ENCODE results near the gene APBB1IP.
"Not testable (repeated sequence)": the region's sequence is repeated elsewhere in the genome, so short reads cannot be mapped to it uniquely, and the experiment has no call there.

The APBB1IP gene

GRCh38 chr10:26441491-26442214, 3.5 kb downstream of the APBB1IP start:
- peak; percentile 94 for DNase-seq (ENCODE audit: low read depth)

DNA sequence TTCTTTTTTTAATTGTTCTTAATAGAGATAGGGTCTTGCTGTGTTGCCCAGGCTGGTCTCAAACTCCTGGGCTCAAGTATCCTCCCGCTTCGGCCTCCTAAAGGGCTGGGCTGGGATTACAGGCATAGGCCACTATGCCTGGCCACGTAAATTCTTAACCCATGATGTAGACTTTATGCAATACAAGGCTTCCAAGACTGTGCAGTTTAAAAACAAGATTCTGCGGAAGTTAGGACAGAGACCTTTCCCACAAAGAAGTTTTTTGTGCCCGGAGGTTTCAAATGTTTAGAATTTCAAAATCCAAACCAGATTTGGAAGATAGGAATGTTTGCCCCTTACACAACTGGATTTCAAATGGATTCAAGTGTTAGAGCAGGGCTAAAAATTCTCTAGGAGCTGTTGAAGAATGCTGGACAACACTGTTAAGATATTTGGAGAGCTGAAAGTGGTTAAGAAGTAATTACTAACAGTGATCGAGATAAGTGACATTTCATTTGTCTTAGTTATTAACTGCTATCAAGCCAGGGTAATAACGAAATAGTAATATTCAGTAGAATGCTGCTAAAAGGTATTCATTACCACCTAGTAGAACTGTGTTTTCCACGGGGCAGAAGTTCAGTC, 7.4 kb downstream of the APBB1IP start:
- DNase-seq (ENCODE audit: low read depth): peak; percentile 29

DNA sequence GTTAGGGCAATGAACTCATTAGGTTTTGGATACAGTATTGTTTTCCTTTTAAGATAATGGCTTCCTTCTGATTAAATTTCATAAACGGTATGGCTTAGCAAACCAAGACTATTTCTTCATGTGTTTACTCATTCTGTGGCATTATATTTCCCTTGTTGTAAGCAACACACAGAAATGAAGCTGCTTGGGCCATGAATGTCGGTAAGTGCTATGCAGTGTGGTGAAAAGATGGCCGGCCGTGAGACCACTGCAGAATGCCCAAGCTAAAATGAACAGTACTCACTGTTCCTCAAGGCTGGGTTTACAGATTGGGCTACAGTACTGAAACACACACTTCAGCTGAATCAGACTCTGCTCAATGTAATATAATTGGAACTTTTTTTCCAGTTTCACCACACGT, 8.1 kb downstream of the APBB1IP start:
- DNase-seq (ENCODE audit: low read depth): no peak

- no peak for DNase-seq (ENCODE audit: low read depth)
Measured at GRCh38 chr10:26448292-26448691, 10.2 kb downstream of the APBB1IP start.

DNA sequence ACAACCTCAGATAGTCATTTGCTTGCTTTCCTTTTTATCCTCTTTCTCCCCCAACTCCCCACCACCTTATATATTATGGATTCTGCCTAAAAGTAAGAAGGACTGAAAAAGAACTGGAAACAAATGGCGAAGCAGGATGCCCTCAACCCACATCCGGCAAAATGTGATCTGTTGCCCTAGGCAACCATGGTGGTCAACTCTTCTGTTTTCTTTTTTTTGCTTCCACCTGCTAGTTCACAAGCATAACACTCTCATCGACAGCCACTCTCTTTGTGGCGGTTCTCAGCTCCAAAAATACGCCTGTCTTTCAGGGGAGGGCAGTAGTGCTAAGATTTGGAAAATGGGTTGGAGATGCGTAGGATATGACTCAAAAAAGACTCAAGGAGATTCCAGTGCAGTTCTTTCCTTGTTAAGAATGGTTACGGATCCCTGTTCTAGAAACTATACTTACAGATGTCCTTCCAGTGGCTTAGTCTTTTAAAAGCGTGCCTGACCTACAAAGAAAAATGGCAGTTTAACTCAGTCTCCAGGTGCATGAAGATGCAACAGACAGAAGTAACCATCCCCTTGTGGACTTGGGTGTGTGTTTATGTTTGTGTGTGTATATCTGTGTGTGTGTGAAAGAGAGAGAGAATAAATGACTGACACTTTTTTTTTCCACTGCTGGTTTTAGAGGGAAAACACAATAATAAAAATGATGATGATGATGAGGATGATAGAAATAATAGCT, 10.7 kb downstream of the APBB1IP start:
- DNase-seq (ENCODE audit: low read depth): no peak

DNA sequence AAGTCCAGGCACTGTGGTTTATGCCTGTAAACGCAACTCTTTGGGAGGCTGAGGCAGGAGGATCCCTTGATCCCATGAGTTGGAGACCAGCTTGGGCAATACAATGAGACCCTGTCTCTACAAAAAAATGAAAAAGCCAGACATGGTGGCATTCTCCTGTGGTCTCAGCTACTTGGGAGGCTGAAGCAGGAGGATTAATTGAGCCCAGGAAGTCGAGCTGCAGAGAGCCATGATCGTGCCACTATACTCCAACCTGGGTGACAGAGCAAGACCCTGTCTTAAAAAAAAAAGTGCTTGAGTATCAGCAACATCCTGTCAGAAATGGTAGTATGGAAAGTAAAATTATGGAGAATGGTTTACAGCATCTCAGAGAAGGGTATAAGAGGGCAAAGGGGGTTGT, 11.6 kb downstream of the APBB1IP start:
- no peak for DNase-seq (ENCODE audit: low read depth)

GRCh38 chr10:26451903-26452302, 13.8 kb downstream of the APBB1IP start:
- DNase-seq (ENCODE audit: low read depth): no peak

DNA sequence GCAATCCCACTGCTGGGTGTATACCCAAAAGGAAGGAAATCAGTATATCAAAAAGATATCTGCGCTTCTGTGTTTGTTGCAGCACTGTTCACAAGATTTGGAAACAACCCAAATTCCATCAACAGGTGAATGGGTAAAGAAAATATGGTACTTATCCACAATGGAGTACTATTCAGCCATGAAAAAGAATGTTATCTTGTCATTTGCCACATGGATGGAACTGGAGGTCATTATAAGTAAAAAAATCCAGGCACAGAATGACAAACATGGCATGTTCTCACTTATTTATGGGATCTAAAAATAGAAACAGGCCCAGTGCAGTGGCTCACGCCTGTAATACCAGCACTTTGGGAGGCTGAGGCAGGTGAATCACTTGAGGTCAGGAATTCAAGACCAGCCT, 15.7 kb downstream of the APBB1IP start:
- DNase-seq (ENCODE audit: low read depth): no peak

- DNase-seq (ENCODE audit: low read depth): no peak
Measured at GRCh38 chr10:26454891-26455290, 16.8 kb downstream of the APBB1IP start.

DNA sequence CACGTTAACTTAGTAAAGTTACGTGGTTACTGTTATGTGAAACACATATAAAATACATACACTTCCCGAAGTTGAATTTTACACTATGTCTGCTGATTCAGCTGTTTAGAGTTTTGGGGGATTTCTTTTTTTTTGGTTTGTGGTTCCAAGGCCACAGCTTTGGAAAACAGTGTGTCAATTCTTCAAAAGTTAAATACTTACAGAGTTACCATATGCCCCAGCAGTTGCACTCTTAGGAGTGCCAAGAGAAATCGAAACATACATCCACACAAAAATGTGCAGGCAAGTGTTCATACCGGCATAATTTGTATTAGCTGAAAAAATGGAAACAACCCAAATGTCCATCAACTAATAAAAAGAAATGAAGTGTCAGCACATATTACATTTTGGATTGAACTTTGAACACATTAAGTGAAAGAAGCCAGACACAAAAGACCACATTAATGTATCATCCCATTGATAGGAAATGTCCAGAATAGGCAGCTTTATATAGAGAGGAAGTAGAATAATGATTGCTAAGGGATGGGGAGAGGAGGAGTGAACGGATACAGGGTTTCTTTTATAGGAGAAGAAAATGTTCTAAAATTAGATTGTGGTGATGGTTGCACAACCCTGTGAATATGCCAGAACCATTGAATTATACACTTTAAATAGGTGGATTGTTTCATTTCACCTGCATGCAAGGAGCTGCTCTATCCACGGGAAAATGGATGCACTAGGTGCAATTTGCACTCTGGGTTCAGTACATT, 17.6 kb downstream of the APBB1IP start:
- DNase-seq (ENCODE audit: low read depth): no peak

DNA sequence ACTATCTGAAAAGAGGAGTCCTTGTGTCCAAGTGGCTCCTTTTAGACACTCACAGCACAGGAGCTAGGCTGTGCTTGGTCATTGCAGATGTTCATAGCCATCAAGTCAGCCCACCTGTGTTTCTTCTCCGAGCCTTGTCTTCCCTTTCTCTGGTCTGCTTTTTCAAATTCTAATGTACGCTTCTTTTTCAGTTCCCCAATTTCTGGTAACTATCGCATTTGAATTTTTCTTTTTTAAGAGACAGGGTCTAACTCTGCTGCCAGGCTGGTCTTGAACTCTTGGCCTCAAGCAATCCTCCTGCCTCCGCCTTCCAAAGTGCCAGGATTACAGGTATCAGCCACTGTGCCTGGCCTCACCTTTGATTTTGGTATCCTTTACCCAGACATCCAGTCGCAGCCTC, 18.9 kb downstream of the APBB1IP start:
- DNase-seq (ENCODE audit: low read depth): no peak

DNA sequence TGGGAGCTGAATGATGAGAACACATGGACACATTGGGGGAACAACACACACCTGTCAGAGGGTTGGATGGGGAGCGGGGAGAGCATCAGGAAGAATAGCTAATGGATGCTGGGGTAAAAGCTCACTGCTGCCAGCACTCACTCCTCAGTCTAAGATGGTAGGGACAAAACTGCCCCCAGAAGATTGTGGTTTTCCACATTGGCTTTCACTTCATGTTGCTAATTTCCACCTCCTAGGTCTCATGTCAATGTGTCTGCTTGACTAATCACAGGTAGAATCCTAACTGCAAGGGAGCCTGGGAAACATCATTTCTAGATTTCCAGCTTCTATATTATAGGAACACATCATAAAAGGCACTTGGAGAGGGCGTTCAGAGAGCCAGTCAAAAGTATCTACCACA, 22.6 kb downstream of the APBB1IP start:
- DNase-seq (ENCODE audit: low read depth): no peak

GRCh38 chr10:26463986-26464385, 25.8 kb downstream of the APBB1IP start:
- peak; percentile 36 for DNase-seq (ENCODE audit: low read depth)

- no peak for DNase-seq (ENCODE audit: low read depth)
Measured at GRCh38 chr10:26464632-26465280, 26.6 kb downstream of the APBB1IP start.

DNA sequence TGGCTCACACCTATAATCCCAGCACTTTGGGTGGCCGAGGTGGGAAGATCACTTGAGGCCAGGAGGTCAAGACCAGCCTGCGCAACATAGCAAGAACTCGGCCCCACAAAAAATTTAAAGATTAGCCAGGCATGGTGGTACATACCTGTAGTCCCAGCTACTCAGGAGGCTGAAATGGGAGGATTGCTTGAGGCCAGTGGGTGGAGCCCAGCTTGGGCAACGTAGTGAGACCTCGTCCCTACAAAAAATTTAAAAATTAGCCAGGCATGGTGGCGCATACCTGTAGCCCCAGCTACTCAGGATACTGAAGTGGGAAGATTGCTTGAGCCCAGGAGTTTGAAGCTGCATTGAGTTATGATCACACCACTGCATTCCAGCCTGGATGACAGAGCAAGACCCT, 28.4 kb downstream of the APBB1IP start:
- not testable (repeated sequence) for DNase-seq (ENCODE audit: low read depth)

- no peak for DNase-seq (ENCODE audit: low read depth)
Measured at GRCh38 chr10:26467639-26468038, 29.5 kb downstream of the APBB1IP start.

GRCh38 chr10:26468291-26468690, 30.1 kb downstream of the APBB1IP start:
- peak; percentile 80 for DNase-seq (ENCODE audit: low read depth)

- peak; percentile 28 for DNase-seq (ENCODE audit: low read depth)
Measured at GRCh38 chr10:26468700-26469099, 30.6 kb downstream of the APBB1IP start.

DNA sequence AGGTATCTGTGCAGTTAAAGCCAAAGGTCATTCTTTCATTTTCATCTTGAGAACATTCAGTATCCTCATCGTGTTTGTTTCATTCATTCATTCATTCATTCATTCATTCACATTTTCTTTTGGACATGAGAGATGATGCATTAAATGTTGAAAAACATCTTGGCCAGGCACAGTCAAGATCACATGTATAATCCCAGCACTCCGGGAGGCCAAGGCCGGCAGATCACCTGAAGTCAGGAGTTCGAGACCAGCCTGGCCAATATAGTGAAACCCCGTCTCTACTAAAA, 34.3 kb downstream of the APBB1IP start:
- no peak for DNase-seq (ENCODE audit: low read depth)

- DNase-seq (ENCODE audit: low read depth): no peak
Measured at GRCh38 chr10:26474026-26474425, 35.9 kb downstream of the APBB1IP start.

- not testable (repeated sequence) for DNase-seq (ENCODE audit: low read depth)
Measured at GRCh38 chr10:26474845-26475244, 36.7 kb downstream of the APBB1IP start.

- DNase-seq (ENCODE audit: low read depth): no peak
Measured at GRCh38 chr10:26475386-26475785, 37.2 kb downstream of the APBB1IP start.

Measured in ELR (cell line).